ENCODE data around the gene PITX3.

Gene PITX3

GRCh38 chr10:102188298-102188940, 52.9 kb downstream of the PITX3 start:
- H3K4me3 ChIP-seq (ENCODE audit: low read length): no peak overlapping the region
- no peak for TF ChIP-seq CTCF (IDR thresholded peaks at IDR 0.05; ENCODE audit: insufficient read depth, low read depth, low read length, missing control alignments)

GRCh38 chr10:102185811-102186527, 55.3 kb downstream of the PITX3 start:
- no peak for DNase-seq (ENCODE audit: low read depth)
- no peak overlapping the region for H3K4me3 ChIP-seq (ENCODE audit: low read length)
- no peak for TF ChIP-seq CTCF (IDR thresholded peaks at IDR 0.05; ENCODE audit: insufficient read depth, low read depth, low read length, missing control alignments)

More at GRCh38 chr10:102188298-102188940, 52.9 kb downstream of the PITX3 start:
- no peak for DNase-seq (ENCODE audit: low read depth)

GRCh38 chr10:102185272-102185671, 56.0 kb downstream of the PITX3 start:
- no peak for TF ChIP-seq CTCF (IDR thresholded peaks at IDR 0.05; ENCODE audit: insufficient read depth, low read depth, low read length, missing control alignments)
- DNase-seq (ENCODE audit: low read depth): no peak
- no peak overlapping the region for H3K4me3 ChIP-seq (ENCODE audit: low read length)

GRCh38 chr10:102184606-102185005, 56.7 kb downstream of the PITX3 start:
- TF ChIP-seq CTCF (IDR thresholded peaks at IDR 0.05; ENCODE audit: insufficient read depth, low read depth, low read length, missing control alignments): no peak
- DNase-seq (ENCODE audit: low read depth): no peak
- no peak overlapping the region for H3K4me3 ChIP-seq (ENCODE audit: low read length)
